Activated naive CD8-positive, alpha-beta T cell treated with anti-CD3 and anti-CD28 coated beads, Interleukin-2, amount 50 U/mL, for 24 hours (primary cell): Measurements from ENCODE around the gene ZBTB16.

Experiments used
- ATAC-seq: fragments of 150-1000 bp; cut with Tn5 transposase; one replicate; pipeline ENCODE4 v1.10.0; 2021
- DNase-seq: peaks from one replicate; pipeline ENCODE4 v3.0.0; 2021
- H3K27ac Mint-ChIP-seq: one replicate; pipeline ENCODE4 v1.8.0; 2021; ENCODE audit warnings: mild to moderate bottlenecking, mixed read lengths
- H3K27me3 Mint-ChIP-seq: one replicate; pipeline ENCODE4 v1.8.0; 2021; ENCODE audit warnings: mixed read lengths
- H3K36me3 Mint-ChIP-seq: one replicate; pipeline ENCODE4 v1.8.0; 2021; ENCODE audit warnings: low read depth, mixed read lengths
- H3K4me1 Mint-ChIP-seq: one replicate; pipeline ENCODE4 v1.8.0; 2021; ENCODE audit warnings: mixed read lengths
- H3K4me3 Mint-ChIP-seq: one replicate; pipeline ENCODE4 v1.8.0; 2021; ENCODE audit warnings: mild to moderate bottlenecking, moderate library complexity, mixed read lengths
- H3K9me3 Mint-ChIP-seq: one replicate; pipeline ENCODE4 v1.8.0; 2021; ENCODE audit warnings: mixed read lengths

ZBTB16 gene

DNA sequence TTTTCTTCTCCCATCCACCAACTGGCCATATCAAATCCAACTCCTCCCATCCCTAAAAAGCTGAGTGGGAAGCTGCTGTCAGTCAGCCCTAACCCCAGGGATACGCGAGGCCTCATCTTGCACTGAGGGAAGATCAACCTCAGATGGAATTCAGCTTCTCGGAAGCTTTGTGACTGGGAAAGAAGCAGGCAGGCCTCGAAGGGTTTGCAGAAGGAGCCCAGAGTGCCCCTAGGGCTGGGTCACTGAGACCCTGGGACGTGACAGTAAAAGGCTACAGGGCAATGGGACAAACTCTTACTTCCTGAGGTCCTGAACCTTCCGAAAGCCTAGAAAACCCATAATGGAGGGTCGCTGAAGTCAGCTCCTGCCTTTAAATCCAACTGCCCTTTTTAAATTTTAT lies 202.3 kb downstream of the ZBTB16 start:
- H3K27me3 Mint-ChIP-seq = no peaks in the 10 kb centered on the region
- no peak overlapping the region for H3K27ac Mint-ChIP-seq
- H3K4me1 Mint-ChIP-seq = peaks cover 15% of the 10 kb centered on the region
- H3K36me3 Mint-ChIP-seq = no peaks in the 10 kb centered on the region
- no peaks in the 10 kb centered on the region for H3K9me3 Mint-ChIP-seq
- no peak overlapping the region for H3K4me3 Mint-ChIP-seq
- DNase-seq = no peak
- no peak for ATAC-seq

DNA sequence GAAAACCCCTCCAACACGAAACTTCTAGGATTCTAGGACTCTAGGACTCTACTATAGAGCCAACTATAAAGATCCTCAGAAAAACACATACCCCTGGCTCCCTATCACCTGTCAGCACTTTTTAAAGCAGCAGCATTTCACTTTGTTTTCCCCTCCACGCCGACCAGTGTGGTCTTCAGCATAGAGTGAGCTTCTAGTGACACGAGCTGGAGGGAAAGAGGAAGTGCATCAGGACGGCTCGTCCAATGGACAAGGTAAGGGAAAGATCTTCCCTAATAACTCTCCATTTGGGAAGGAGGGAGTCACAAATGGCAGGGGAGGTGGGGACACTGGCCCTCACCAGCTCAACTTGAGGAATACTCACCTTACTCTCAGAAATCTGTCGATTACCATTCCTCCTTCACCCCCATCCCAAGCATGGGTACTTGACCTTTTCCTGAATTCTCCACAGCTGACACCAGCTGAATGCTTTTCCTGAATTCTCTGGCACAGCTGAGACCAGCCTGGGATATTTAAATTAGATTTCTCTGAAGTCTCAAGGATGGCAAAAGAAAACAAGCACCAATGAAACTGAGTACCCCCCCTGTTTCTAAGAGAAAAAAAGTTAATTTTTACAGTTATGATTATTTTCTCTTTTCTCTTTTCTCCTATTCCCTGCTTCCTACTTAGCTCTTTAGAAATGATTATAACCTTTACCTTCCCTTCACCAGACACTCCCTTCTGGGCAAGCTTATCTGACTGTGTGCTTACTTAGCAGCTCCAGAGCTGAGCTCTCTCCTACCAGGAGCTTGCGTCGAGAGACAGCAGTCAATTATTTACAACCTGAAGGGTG lies 203.4 kb downstream of the ZBTB16 start:
- DNase-seq (no peak), ATAC-seq (no peak)
- Mint-ChIP-seq H3K27me3 (no peaks in the 10 kb centered on the region), H3K27ac (no peak overlapping the region), H3K4me3 (no peak overlapping the region), H3K9me3 (no peaks in the 10 kb centered on the region), H3K4me1 (peaks cover 15% of the 10 kb centered on the region), H3K36me3 (no peaks in the 10 kb centered on the region)

- Mint-ChIP-seq H3K27ac (no peak overlapping the region), H3K27me3 (no peaks in the 10 kb centered on the region), H3K36me3 (no peaks in the 10 kb centered on the region), H3K4me1 (peaks cover 12% of the 10 kb centered on the region), H3K4me3 (no peak overlapping the region), H3K9me3 (no peaks in the 10 kb centered on the region)
- DNase-seq = no peak
- ATAC-seq = no peak
These were observed 204.1 kb downstream of the ZBTB16 start for GRCh38 chr11:114263513-114264170.

DNA sequence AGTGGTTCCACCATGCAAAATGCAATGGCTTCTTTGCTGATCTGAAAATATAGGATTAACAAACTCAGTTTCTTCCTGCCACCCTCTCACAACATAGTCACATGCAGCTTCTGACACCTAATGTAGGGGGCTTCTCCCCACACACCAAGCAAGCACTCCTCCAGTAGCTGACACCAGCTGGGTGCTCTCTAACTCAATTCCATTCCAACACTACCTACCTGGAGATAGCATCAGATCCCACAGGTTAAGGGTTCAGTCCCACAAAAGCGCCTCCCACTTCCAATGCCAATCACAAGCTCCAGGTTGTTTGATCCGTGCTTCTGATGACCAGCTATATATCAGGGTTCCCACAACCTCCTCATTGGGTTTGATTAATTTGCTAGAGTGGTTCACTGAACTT lies 204.9 kb downstream of the ZBTB16 start:
- Mint-ChIP-seq H3K36me3 (no peaks in the 10 kb centered on the region), H3K27me3 (peaks cover 1% of the 10 kb centered on the region), H3K27ac (no peak overlapping the region), H3K9me3 (no peaks in the 10 kb centered on the region), H3K4me1 (peaks cover 7% of the 10 kb centered on the region), H3K4me3 (no peak overlapping the region)
- DNase-seq (no peak), ATAC-seq (no peak)

- Mint-ChIP-seq H3K36me3 (no peaks in the 10 kb centered on the region), H3K27me3 (peaks cover 1% of the 10 kb centered on the region), H3K9me3 (no peaks in the 10 kb centered on the region), H3K4me1 (peaks cover 1% of the 10 kb centered on the region), H3K4me3 (no peak overlapping the region), H3K27ac (no peak overlapping the region)
- ATAC-seq (no peak), DNase-seq (no peak)
These were observed 205.8 kb downstream of the ZBTB16 start for GRCh38 chr11:114265122-114265878.

- H3K27ac Mint-ChIP-seq = no peak overlapping the region
- ATAC-seq = no peak
- no peaks in the 10 kb centered on the region for H3K9me3 Mint-ChIP-seq
These were observed 210.0 kb downstream of the ZBTB16 start for GRCh38 chr11:114269498-114269897.

GRCh38 chr11:114270531-114271270 lies 211.2 kb downstream of the ZBTB16 start:
- Mint-ChIP-seq H3K4me1 (no peaks in the 10 kb centered on the region), H3K27ac (no peak overlapping the region), H3K9me3 (no peaks in the 10 kb centered on the region), H3K36me3 (no peaks in the 10 kb centered on the region), H3K4me3 (no peak overlapping the region), H3K27me3 (peaks cover 23% of the 10 kb centered on the region)
- no peak for ATAC-seq
- DNase-seq = no peak

More at GRCh38 chr11:114269498-114269897, 210.0 kb downstream of the ZBTB16 start:
- Mint-ChIP-seq H3K4me3 (no peak overlapping the region), H3K27me3 (peaks cover 19% of the 10 kb centered on the region), H3K4me1 (no peaks in the 10 kb centered on the region), H3K36me3 (no peaks in the 10 kb centered on the region)
- DNase-seq = no peak

GRCh38 chr11:114271316-114271715 lies 211.8 kb downstream of the ZBTB16 start:
- no peak overlapping the region for H3K4me3 Mint-ChIP-seq
- H3K9me3 Mint-ChIP-seq = no peaks in the 10 kb centered on the region
- peaks cover 23% of the 10 kb centered on the region for H3K27me3 Mint-ChIP-seq
- ATAC-seq (no peak), DNase-seq (no peak)
- no peak overlapping the region for H3K27ac Mint-ChIP-seq
- no peaks in the 10 kb centered on the region for H3K4me1 Mint-ChIP-seq
- no peaks in the 10 kb centered on the region for H3K36me3 Mint-ChIP-seq

- Mint-ChIP-seq H3K27me3 (peaks cover 23% of the 10 kb centered on the region), H3K9me3 (no peaks in the 10 kb centered on the region), H3K4me3 (no peak overlapping the region), H3K4me1 (no peaks in the 10 kb centered on the region), H3K36me3 (no peaks in the 10 kb centered on the region), H3K27ac (no peak overlapping the region)
- no peak for DNase-seq
- ATAC-seq = no peak
These were observed 212.8 kb downstream of the ZBTB16 start for GRCh38 chr11:114272311-114272710.

- H3K27ac Mint-ChIP-seq = no peak overlapping the region
- no peak overlapping the region for H3K4me3 Mint-ChIP-seq
- no peak for ATAC-seq
- H3K9me3 Mint-ChIP-seq = no peaks in the 10 kb centered on the region
- no peaks in the 10 kb centered on the region for H3K4me1 Mint-ChIP-seq
- peaks cover 23% of the 10 kb centered on the region for H3K27me3 Mint-ChIP-seq
- no peaks in the 10 kb centered on the region for H3K36me3 Mint-ChIP-seq
- DNase-seq = no peak
These were observed 213.6 kb downstream of the ZBTB16 start for GRCh38 chr11:114273071-114273470.

- Mint-ChIP-seq H3K9me3 (no peaks in the 10 kb centered on the region), H3K27me3 (peaks cover 25% of the 10 kb centered on the region), H3K36me3 (no peaks in the 10 kb centered on the region), H3K27ac (no peak overlapping the region), H3K4me3 (no peak overlapping the region), H3K4me1 (no peaks in the 10 kb centered on the region)
- DNase-seq (no peak), ATAC-seq (no peak)
These were observed 214.6 kb downstream of the ZBTB16 start for GRCh38 chr11:114273890-114274635.

GRCh38 chr11:114274637-114275036 lies 215.1 kb downstream of the ZBTB16 start:
- Mint-ChIP-seq H3K4me3 (no peak overlapping the region), H3K27ac (no peak overlapping the region), H3K9me3 (no peaks in the 10 kb centered on the region), H3K36me3 (no peaks in the 10 kb centered on the region), H3K27me3 (peaks cover 31% of the 10 kb centered on the region), H3K4me1 (no peaks in the 10 kb centered on the region)
- DNase-seq = no peak
- ATAC-seq = no peak

DNA sequence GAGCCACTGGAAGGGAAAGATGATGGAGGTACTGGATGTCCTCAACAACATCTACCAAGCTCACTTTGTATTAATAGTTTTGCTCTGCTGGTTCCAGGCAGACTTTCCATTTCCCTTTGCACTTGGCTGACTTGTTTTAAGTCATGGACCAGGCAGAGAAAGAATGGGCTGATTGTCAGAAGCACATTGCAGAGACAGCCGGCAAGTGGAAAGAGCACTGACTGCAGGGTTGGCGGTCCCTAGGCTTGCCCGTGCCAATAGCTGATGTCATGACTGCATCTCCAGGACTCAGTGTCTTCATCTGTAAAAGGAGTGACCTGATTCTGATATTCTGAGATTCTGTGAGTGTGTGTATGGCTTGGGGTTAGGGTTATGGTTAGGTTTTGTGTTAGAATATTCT lies 215.8 kb downstream of the ZBTB16 start:
- no peak for ATAC-seq
- no peak for DNase-seq
- Mint-ChIP-seq H3K27me3 (peaks cover 34% of the 10 kb centered on the region), H3K4me3 (no peak overlapping the region), H3K36me3 (no peaks in the 10 kb centered on the region), H3K9me3 (no peaks in the 10 kb centered on the region), H3K4me1 (no peaks in the 10 kb centered on the region), H3K27ac (no peak overlapping the region)

DNA sequence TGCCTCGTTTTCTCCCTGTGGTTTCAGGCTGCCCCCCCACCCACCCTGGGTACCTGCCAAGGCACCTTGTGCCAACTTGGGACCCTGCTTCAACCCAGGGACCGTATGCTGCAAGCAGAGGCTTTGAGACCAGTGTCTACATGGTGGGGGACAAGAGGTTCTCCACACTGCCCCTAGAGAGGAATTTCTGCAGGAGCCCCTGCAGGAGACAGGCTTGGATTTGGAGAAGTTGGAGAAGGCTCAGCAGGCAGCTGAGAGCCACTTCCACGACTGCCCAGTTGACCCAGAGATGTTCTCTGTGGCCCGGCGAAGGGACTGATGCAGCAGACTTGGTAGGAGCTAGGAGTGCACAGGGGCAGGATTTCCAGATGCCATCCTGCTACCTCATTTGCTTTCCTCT lies 216.6 kb downstream of the ZBTB16 start:
- Mint-ChIP-seq H3K27me3 (peaks cover 32% of the 10 kb centered on the region), H3K4me1 (no peaks in the 10 kb centered on the region), H3K36me3 (no peaks in the 10 kb centered on the region), H3K27ac (no peak overlapping the region), H3K9me3 (no peaks in the 10 kb centered on the region), H3K4me3 (no peak overlapping the region)
- ATAC-seq = no peak
- no peak for DNase-seq
